ENCODE data around the gene DEDD2.

DEDD2 gene

DNA sequence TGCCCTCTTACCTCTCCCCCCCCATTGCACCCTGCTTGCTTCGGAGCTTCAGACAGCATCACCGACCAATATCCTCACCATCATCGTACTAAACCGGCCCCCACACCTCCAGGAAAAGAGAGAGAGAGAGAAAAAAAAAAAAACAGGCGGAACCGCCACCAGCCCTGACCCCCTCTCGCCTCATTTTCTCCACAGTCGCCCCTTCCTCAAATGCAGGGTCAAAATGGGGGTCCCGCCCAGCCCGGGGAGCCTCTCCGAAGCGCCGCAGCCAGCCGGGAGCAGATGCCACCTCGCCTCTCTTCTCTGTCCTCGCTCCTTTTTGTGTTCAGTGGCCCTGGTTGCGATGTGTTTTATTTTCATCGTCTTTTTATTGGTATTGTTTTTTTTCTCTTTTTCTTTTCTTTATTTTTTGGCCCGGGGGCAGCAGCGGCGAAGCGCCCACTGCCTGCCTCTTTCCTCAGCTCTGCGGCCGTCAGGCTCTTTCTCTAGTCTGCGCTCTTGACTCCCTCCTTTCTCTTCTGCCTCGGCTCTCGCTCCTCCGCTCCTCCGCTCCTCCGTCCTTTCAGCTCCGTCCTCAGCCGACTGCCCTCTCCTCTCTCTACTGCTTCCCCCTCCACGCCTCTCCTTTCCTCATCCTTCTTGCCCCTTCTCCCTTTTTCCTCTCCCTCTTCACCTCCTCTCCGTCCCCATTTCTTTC lies 41.4 kb downstream of the DEDD2 start:
- DNase-seq = peak in 12 of 56 donors; percentile 11 to 50 (median 19)

DNA sequence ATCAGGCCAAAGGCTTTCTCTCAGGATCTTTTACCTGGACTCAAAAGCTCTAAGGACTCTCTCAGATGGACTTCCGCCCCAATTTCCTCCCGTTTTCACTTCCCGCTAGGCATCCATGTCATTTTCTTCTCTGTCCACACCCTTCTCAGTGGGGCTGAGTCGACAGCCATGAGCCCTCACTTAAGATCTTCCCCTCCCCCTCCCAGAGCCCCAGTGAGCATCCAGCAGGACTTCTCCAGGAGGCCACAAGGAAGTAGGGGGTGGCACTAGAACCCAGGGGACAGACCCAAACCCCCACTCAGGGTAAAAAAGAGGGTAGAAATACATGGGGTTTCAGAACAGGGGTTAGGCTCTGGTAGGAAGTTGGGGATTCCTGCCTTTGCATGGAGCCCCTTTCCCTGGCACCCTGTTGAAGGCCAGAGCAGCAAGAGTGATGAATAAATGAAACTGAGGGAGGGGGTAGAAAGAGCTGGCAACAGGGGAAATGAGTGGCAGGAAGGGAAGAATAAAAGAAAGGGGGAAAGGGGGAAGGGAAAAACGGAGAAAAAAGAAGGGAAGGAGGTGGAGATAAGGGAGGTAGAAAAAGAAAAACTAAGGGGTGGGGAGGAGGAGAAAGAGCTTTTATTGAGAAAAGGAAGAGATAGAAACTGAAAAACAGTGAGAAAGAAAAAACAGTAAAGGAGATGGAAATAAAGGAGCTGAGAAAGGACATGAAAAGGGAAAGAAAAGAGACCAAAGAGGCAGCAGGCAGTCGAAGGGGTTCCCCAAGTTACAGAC lies 42.3 kb downstream of the DEDD2 start:
- DNase-seq = no peak

GRCh38 chr19:42174188-42174587 lies 43.3 kb downstream of the DEDD2 start:
- DNase-seq = no peak

DNA sequence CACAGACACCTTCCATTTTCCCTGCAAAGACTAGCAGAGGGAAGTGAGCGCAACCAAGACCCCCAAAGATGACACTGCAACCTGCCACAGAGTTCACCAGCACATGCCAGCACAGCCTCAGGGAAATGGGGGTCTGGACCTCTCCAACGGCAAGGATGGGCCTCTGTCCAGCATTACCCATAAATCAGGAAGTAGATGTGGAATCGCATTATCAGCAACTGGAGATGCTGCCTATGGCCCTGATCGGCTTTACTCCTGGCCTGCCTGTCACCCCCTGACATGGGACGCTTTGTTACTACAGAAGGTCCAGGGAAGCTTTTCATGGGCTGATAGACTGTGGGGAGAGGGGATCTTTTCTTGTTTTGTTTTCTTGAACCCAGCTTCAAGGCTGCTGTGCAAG lies 43.8 kb downstream of the DEDD2 start:
- no peak for DNase-seq

DNA sequence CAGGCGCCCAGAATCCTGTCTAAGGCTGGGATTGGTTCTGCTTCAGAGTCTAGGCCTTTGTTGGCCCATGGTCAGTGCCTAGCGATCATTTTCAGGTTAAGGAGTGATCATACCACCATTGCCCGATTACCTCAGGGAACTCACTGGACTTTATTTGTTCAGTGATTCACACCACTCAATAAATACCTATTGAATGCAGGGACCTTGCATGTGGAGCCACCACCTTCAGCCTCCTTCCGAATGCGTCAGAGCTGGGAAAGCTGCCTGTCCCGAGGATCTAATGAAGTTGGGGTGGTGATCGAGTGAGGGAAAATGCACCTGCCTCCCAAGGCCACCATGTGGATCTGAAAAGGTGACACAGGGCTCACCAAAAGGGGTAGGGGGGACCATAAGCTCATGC lies 45.2 kb downstream of the DEDD2 start:
- no peak for DNase-seq

DNA sequence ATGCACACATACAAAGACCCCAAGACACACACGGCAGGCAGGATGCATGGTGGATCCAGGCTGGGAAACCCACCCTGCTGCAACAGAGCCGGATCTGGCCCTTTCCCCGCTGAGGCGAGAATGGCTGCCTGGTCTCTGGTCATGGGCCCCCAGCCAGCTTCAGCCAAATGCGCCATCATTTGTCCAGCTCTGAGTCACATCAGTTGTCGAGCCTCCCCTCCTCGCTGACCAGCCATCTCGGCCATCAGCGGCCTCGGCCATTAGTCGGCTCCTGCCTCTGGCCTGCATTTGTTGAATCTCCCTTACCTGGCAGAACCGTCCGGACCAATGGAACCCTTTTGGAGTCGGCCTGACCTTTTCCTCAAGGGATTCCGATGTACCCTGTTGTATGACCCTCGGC lies 46.8 kb downstream of the DEDD2 start:
- no peak for DNase-seq

DNA sequence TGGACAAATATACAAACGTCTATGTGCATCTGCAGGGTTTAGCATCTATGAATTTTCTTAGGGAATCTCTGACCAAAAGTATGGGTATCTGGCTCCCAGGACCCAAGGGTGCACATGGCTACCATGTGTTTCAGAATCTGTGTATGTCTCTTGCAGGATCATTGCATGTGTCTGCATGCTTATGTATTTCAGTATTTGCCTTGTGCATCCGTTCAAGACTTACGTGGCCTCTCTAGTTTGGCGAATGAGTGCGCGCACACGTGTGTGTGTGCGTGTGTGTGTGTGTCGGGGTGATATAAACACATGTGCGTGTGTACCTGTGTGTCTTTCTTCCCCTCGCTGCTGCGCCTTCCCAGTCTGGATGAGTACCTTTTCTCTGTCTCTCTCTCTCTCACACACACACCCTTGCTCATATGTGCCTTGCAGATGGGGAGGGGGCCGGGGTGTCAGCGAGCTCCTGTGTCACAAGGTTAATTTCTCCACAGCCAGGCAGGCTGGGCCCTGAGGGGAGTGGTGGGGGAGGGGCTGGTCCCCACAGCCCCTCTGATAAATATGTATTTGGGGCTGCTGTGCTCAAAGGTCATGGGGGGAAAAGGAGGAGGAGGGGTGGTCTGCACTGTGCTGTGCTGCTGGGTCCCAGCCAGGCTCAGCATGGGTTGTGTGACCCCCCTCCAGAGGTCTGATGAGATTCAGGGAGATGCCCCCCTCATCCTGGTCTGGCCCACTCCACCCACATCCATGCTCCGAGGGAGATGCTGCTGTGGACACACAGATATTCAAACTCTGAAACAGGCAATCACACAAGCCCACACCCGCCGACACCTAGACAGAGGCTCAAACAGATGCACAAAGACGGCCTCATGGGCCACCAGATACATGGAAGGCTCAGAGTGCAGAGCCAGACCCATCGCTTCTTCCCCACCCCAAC lies 47.7 kb downstream of the DEDD2 start:
- no peak for DNase-seq

GRCh38 chr19:42168206-42168605 lies 49.3 kb downstream of the DEDD2 start:
- no peak for DNase-seq

GRCh38 chr19:42166316-42166715 lies 51.2 kb downstream of the DEDD2 start:
- DNase-seq = no peak

DNA sequence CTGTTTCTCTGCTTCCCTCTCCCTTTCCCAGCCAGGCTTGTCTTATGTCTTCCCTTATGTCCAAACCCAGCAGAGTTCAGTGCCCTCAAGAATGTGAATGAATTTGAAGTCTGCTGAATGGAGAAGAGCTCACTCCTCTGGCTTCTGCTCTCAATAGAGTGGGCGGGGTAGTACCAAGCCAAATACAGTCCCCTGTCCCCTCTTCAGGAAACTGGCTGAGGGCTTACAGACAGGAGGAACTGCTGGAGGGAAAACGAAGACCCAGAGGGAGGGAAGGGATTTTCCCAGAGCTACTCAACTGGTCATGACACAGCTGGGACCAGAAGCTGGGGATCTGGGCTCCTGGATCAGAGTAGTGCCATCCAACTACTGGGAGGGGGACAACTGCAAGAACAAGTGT lies 52.3 kb downstream of the DEDD2 start:
- DNase-seq = no peak

GRCh38 chr19:42161616-42162263 lies 55.7 kb downstream of the DEDD2 start:
- no peak for DNase-seq

DNA sequence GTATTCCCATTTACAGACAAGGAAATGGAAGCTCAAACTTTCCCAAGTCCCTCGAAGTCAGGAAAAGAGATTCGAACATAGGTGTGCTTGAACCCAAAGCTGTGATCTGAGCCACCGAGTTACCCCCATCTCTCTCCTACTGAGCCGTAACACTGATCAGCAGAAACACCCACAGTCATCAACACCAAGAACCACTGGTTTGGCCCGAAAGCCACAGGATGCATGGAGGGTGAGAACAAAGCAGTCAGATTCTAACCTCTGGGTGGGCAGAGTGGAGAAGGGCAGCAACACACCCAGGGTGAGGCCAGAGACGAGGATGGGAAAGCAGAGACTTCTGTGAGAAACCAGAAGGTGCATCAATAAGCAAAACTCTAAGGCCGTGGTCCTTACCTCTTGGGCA lies 57.5 kb downstream of the DEDD2 start:
- DNase-seq = no peak

DNA sequence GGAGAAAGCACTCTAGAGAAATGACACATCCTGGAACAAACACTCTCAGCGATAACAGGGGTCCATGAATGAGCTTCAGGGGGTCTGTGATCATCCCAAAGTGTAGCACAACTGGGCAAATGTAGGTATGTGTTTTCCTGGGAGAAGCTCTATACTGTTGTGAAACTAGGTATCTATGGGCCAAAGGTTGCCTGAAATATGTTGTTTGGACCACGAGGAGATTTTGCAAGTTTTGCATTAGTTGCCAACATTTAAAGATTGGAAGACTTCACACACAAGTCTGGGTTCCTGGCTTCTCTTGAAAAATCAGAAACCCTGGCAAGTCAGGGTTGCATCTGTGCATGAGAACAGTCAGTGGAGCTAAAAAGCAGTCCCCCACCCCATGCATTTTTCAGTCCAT lies 58.6 kb downstream of the DEDD2 start:
- DNase-seq = no peak

- no peak for DNase-seq
Measured at GRCh38 chr19:42156571-42156970, 60.9 kb downstream of the DEDD2 start.

DNA sequence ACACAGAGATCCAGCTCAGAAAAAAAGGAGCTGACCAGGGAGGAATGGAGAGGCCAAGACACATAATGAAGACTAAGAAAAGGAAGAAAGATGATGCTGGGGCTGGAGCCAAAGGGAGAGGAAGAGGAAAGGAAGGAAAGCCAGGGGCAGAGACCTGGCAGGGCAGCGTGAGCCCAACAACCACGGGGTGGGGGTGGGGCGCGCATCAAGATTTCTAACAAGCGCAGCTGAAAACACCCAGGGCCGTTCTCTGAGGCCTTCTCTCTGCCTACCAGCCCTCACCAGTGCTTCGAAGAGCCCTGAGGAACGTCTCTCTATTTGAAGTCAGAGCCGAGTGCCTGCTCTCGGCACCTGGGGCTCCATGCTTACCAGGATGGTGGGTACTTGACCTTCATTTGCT lies 61.7 kb downstream of the DEDD2 start:
- DNase-seq = no peak

GRCh38 chr19:42154471-42155323 lies 62.8 kb downstream of the DEDD2 start:
- no peak for DNase-seq

DNA sequence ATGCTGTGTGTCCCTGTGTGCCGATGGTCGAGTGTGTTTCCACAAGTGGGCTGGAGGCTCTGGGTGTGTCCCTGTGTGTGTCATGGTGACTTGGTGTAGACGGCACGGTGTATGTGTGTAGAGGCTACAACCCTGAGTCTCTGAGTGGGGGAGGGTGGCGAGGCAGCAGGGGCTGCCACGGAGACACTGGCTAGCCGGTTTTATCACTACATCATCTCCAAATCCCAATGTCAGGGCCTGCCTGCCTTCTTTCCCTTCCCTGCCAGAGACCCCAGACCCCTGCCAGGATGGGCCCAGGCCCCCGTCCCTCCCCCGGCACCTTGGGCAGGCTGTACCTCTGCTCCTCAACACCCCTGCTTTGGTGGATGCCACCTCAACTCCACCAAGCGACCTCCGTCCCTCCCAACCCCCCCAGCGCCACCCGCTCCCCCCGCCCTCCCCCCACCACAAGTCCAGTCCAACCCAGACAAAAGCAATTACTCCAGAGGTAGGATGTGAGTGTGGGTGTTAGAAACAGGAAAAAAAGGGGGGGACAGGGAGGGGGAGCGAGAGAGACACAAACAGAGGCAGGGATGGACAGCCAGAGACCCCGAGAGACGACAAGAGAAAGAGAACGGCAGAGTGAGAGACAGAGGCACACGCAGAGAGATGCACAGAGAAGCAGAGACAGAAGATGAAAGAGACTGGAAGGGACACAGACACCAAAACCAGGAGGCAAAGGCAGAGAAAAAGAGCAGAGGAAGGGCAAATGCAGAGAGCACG lies 63.6 kb downstream of the DEDD2 start:
- DNase-seq = no peak

- DNase-seq = no peak
Measured at GRCh38 chr19:42152910-42153671, 64.4 kb downstream of the DEDD2 start.

All from amygdala (tissue), 56 donors.